Measurements from ENCODE around the gene CCDC106. TPM values are rescaled to one million over a fixed set of nuclear protein-coding genes. Genes with fewer than 3 reads are reported as not detected.

Gene CCDC106
- total RNA-seq, 4 donors from 2014 or later = 8.1 to 17.4 (median 14.0) TPM

- peaks cover 0 to 6% (median 0%) of the 10 kb centered on the region in 4 donors for H3K4me1 ChIP-seq
- H3K36me3 ChIP-seq = peaks cover 0 to 17% (median 0%) of the 10 kb centered on the region in 3 donors
- no peak for TF ChIP-seq CTCF (IDR thresholded peaks at IDR 0.05)
- TF ChIP-seq POLR2A (IDR thresholded peaks at IDR 0.05) = no peak
- H3K9me3 ChIP-seq = no peaks in the 10 kb centered on the region
- peak overlapping the region in 1 of 4 donors; percentile 98 for H3K27ac ChIP-seq
- no peaks in the 10 kb centered on the region for H3K27me3 ChIP-seq
- DNase-seq = no peak
- peak overlapping the region in 1 of 4 donors; percentile 78 for H3K4me3 ChIP-seq
Observed at GRCh38 chr19:55623561-55623960, 24.5 kb upstream of the CCDC106 start.

- Histone ChIP-seq H3K9me3 (no peaks in the 10 kb centered on the region), H3K4me3 (peak within 1 kb of the TSS; percentile 57 to 78 (median 66)), H3K27ac (peak within 1 kb of the TSS; percentile 91 to 98 (median 96)), H3K27me3 (no peaks in the 10 kb centered on the region), H3K36me3 (peaks cover 0 to 17% (median 0%) of the 10 kb centered on the region in 3 donors), H3K4me1 (peaks cover 0 to 6% (median 0%) of the 10 kb centered on the region in 4 donors)
- TF ChIP-seq POLR2A (IDR thresholded peaks at IDR 0.05) (peak; percentile 40 to 62), CTCF (IDR thresholded peaks at IDR 0.05) (no peak)
- DNase-seq = peak; percentile 94 to 96 (median 96)
Observed at GRCh38 chr19:55624109-55625003, 23.7 kb upstream of the CCDC106 start, which contains the start of gene ZNF784. TSS of gene ZNF784 (minus strand) at chr19:55624566. CDS start at chr19:55624561, 5 bp downstream.

- peaks cover 0 to 6% (median 0%) of the 10 kb centered on the region in 4 donors for H3K4me1 ChIP-seq
- peak overlapping the region; percentile 57 to 78 (median 66) for H3K4me3 ChIP-seq
- peaks cover 0 to 17% (median 0%) of the 10 kb centered on the region in 3 donors for H3K36me3 ChIP-seq
- H3K27me3 ChIP-seq = no peaks in the 10 kb centered on the region
- peak overlapping the region; percentile 91 to 98 (median 96) for H3K27ac ChIP-seq
- no peaks in the 10 kb centered on the region for H3K9me3 ChIP-seq
- TF ChIP-seq CTCF (IDR thresholded peaks at IDR 0.05) = no peak
- no peak for TF ChIP-seq POLR2A (IDR thresholded peaks at IDR 0.05)
- DNase-seq = no peak
Observed at GRCh38 chr19:55625004-55625326, 23.0 kb upstream of the CCDC106 start.

- peak in 2 of 3 donors; percentile 50 to 68 for DNase-seq
- Histone ChIP-seq H3K27ac (no peak overlapping the region), H3K9me3 (no peaks in the 10 kb centered on the region), H3K36me3 (peaks cover 0 to 12% (median 0%) of the 10 kb centered on the region in 3 donors), H3K4me1 (peaks cover 0 to 6% (median 0%) of the 10 kb centered on the region in 4 donors), H3K4me3 (no peak overlapping the region), H3K27me3 (no peaks in the 10 kb centered on the region)
- TF ChIP-seq POLR2A (IDR thresholded peaks at IDR 0.05) (no peak), CTCF (IDR thresholded peaks at IDR 0.05) (no peak)
Observed at GRCh38 chr19:55626350-55626749, 21.7 kb upstream of the CCDC106 start.

GRCh38 chr19:55632463-55632834, 15.6 kb upstream of the CCDC106 start:
- H3K4me1 ChIP-seq = peaks cover 6 to 19% (median 10%) of the 10 kb centered on the region in 4 donors
- H3K4me3 ChIP-seq = no peak overlapping the region
- peak; percentile 54 to 100 (median 98) for DNase-seq
- no peak overlapping the region for H3K27ac ChIP-seq
- no peaks in the 10 kb centered on the region for H3K9me3 ChIP-seq
- H3K27me3 ChIP-seq = no peaks in the 10 kb centered on the region
- TF ChIP-seq CTCF (IDR thresholded peaks at IDR 0.05) = peak; percentile 86 to 98 (median 94)
- TF ChIP-seq POLR2A (IDR thresholded peaks at IDR 0.05) = no peak
- H3K36me3 ChIP-seq = no peaks in the 10 kb centered on the region

All from Peyer's patch (tissue), 4 donors.